AG09319 (cell line): ENCODE data around the gene JAZF1.

Source experiments
- DNase-seq: peaks from one replicate; pipeline ENCODE4 v3.0.0-alpha.2; 2010; ENCODE audit warnings: low read depth; ENCODE audit errors: extremely low read depth
- TF ChIP-seq, protein P1 (sequence below): IDR thresholded peaks from 2 replicates; pipeline ENCODE4 v1.5.1; 2011; ENCODE audit warnings: low read depth, mild to moderate bottlenecking, inconsistent platforms, low read length, moderate library complexity

Gene JAZF1

GRCh38 chr7:27963056-27963455 lies 217.5 kb downstream of the JAZF1 start:
- TF ChIP-seq, protein P1, sequence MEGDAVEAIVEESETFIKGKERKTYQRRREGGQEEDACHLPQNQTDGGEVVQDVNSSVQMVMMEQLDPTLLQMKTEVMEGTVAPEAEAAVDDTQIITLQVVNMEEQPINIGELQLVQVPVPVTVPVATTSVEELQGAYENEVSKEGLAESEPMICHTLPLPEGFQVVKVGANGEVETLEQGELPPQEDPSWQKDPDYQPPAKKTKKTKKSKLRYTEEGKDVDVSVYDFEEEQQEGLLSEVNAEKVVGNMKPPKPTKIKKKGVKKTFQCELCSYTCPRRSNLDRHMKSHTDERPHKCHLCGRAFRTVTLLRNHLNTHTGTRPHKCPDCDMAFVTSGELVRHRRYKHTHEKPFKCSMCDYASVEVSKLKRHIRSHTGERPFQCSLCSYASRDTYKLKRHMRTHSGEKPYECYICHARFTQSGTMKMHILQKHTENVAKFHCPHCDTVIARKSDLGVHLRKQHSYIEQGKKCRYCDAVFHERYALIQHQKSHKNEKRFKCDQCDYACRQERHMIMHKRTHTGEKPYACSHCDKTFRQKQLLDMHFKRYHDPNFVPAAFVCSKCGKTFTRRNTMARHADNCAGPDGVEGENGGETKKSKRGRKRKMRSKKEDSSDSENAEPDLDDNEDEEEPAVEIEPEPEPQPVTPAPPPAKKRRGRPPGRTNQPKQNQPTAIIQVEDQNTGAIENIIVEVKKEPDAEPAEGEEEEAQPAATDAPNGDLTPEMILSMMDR, result no peak
- DNase-seq, result no peak

GRCh38 chr7:27962273-27962672 lies 218.3 kb downstream of the JAZF1 start:
- DNase-seq, result no peak
- TF ChIP-seq, protein P1, result no peak

DNA sequence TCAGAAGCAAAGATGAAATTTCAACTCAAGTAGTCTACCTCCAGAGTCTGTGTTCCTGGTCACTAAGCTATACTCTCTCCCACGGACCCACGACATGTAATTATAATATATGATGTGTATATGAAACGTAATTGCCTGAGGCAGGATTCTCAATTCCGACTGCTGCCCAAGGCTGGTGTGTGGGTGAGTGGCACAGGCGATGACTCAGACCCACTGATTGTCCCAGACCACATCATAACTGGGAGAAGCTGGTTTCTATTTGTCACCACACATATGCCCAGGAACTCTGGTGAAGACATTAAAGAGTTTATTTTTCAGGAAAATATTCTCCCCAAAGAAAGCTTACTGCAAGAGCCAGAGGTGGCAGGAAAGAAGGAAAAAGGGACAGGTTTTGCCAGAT lies 219.3 kb downstream of the JAZF1 start:
- TF ChIP-seq, protein P1, result no peak

GRCh38 chr7:27960415-27960814 lies 220.2 kb downstream of the JAZF1 start:
- DNase-seq, result no peak
- TF ChIP-seq, protein P1, result no peak

More for the DNA sequence above, 219.3 kb downstream of the JAZF1 start:
- DNase-seq, result no peak

GRCh38 chr7:27958933-27959548 lies 221.6 kb downstream of the JAZF1 start:
- no peak for DNase-seq
- TF ChIP-seq, protein P1, result no peak

- TF ChIP-seq, protein P1, result no peak
- no peak for DNase-seq
Observed at GRCh38 chr7:27955596-27955995, 225.0 kb downstream of the JAZF1 start.

DNA sequence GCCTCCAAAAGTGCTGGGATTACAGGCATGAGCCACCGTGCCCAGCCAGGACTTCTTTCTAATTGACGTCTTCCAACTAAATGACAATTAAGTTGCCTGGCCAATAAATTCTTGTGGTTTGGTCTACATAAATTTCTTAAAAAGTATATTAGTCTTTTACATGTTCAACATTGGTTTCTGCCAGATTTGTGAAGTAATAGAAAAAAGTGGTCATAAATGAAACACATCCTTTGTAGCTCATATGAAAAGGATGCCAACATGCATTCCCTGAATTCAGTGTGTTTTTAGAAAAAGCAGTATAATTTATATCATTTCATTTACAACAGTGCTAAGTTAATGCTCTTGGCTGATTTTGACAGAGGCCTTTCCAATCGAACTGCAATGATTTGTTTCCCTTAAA lies 225.6 kb downstream of the JAZF1 start:
- no peak for DNase-seq
- TF ChIP-seq, protein P1, result no peak
